Breast epithelium (tissue), 3 donors: Measurements from ENCODE around the gene ELMOD1.
"Not testable (repeated sequence)": the region's sequence is repeated elsewhere in the genome, so short reads cannot be mapped to it uniquely, and the experiment has no call there.

ENCODE experiments used
- POLR2A ChIP-seq: fragments of 450-650 bp; IDR thresholded peaks from one replicate; pipeline ENCODE4 v1.6.1; 2016; ENCODE audit warnings: antibody characterized with exemption, mild to moderate bottlenecking, moderate library complexity
- TF ChIP-seq, protein P1 (sequence below), 3 donors: fragments of 450-650 bp; IDR thresholded peaks; one replicate each; pipeline ENCODE4 v1.5.1; 2016 to 2017; ENCODE audit warnings: antibody characterized with exemption in 3 of 3, mild to moderate bottlenecking in 3 of 3, moderate library complexity in 3 of 3

DNA sequence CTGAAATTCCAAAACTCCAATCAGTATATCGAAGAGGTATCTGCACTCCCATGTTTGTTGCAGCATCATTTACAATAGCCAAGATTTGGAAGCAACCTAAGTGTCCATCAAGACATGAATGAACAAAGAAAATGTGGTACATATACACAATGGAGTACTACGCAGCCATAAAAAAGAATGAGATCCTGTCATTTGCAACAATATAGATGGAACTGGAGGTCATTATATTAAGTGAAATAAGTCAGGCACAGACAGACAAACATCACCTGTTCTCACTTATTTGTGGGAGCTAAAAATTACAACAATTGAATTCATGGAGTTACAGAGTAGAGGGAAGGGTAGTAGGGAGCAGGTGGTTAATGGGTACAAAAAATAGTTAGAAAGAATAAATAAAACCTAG lies 11.8 kb upstream of the ELMOD1 start:
- TF ChIP-seq, protein P1, sequence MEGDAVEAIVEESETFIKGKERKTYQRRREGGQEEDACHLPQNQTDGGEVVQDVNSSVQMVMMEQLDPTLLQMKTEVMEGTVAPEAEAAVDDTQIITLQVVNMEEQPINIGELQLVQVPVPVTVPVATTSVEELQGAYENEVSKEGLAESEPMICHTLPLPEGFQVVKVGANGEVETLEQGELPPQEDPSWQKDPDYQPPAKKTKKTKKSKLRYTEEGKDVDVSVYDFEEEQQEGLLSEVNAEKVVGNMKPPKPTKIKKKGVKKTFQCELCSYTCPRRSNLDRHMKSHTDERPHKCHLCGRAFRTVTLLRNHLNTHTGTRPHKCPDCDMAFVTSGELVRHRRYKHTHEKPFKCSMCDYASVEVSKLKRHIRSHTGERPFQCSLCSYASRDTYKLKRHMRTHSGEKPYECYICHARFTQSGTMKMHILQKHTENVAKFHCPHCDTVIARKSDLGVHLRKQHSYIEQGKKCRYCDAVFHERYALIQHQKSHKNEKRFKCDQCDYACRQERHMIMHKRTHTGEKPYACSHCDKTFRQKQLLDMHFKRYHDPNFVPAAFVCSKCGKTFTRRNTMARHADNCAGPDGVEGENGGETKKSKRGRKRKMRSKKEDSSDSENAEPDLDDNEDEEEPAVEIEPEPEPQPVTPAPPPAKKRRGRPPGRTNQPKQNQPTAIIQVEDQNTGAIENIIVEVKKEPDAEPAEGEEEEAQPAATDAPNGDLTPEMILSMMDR (IDR thresholded peaks at IDR 0.05) = not testable (repeated sequence)
- not testable (repeated sequence) for TF ChIP-seq POLR2A
